Measurements from ENCODE around the gene SERPINB12. TPM values are rescaled to one million over a fixed set of nuclear protein-coding genes. Genes with fewer than 3 reads are reported as not detected.

SERPINB12 gene
- total and polyA plus RNA-seq, 10 of the 15 experiments (the other 5 are each of a cell fraction or from before 2014, with no cell fraction given): not detected

DNA sequence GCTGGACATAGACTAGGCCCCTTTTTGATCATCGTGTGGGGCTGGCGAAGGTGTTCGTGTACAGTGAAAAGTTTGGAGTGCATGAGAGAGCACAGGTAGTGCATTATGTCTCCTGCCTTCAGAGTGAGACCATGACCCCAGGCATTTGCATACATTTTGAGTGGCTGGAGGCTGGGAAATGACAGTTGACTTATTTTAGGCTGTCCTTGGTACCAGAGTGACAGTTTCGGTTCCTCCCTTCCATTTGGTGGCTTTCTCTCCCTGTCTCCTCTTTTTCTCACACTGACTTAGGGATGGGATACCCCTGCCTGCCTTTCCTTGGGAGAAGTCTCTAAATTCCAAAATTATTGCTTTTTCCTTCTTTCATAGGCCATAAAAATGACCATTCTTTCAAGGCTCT, 20.1 kb downstream of the SERPINB12 start (continued):
- TF ChIP-seq BACH1 (IDR thresholded peaks at IDR 0.05; ENCODE audit: borderline replicate concordance): no peak
- TF ChIP-seq RFX5 (IDR thresholded peaks at IDR 0.05; ENCODE audit: low read depth, low read length): no peak
- no peak for TF ChIP-seq KAT2A (conservative IDR thresholded peaks at IDR 0.05; ENCODE audit: control insufficient read depth, low read depth, low read length)
- TF ChIP-seq TARDBP (IDR thresholded peaks at IDR 0.05; ENCODE audit: borderline replicate concordance): no peak
- no peak for TF ChIP-seq ZNF217 (IDR thresholded peaks at IDR 0.05)
- TF ChIP-seq NRF1 (conservative IDR thresholded peaks at IDR 0.05; ENCODE audit: low read depth, low read length): no peak
- TF ChIP-seq GABPA (IDR thresholded peaks at IDR 0.05; ENCODE audit: low read depth): no peak
- TF ChIP-seq HDAC2 (IDR thresholded peaks at IDR 0.05): no peak

DNA sequence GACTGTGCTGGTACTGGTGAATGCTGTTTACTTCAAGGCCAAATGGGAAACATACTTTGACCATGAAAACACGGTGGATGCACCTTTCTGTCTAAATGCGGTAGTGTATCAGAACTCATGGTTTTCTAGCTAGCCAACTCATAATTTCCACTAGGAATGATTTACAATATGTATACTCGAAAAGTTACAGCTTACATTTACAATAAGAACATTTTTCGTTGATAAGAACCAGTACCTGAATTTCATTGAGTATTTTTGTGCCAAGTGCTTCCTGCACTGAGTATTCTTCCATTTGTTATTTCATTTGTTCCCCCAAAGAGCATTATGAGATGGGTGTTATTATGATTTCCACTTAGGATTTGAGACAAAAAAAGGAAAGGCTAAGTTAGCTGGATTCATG, 21.9 kb downstream of the SERPINB12 start:
- no TSS peak for BruUV-seq (replicated peaks)
- intact Hi-C loops (cut with micrococcal nuclease; ENCODE audit: unreplicated experiment): no loop called here
- POLR2A ChIA-PET: no interaction called here
- H3K36me3 ChIP-seq (ENCODE audit: control insufficient read depth in 2 of 2, insufficient read depth in 2 of 2, low read length in 1 of 2): no peaks in the 10 kb centered on the region
- in situ Hi-C loops (cut with MboI): no loop called here
- H3K4me3 ChIP-seq: no peak overlapping the region
- SMC1A ChIA-PET (ENCODE audit: uncharacterized antibody, unreplicated experiment): interaction anchor here (0.5 to 2.6 kb wide), 3 partner anchors 14 to 240 kb away, joined by 3 to 8 read pairs (median 3); no protein-coding TSS in a partner anchor
- no peak overlapping the region for H3K9ac ChIP-seq (ENCODE audit: control insufficient read depth, insufficient read depth, low read length)
- no peak overlapping the region for H2AFZ ChIP-seq (ENCODE audit: control insufficient read depth, low read depth, low read length)
- ATAC-seq (no peak), DNase-seq (ENCODE audit: low read depth, low spot score) (no peak), FAIRE-seq (no peak)
- no peak overlapping the region for H3K4me2 ChIP-seq (ENCODE audit: control insufficient read depth, insufficient read depth)
- H4K20me1 ChIP-seq (ENCODE audit: control insufficient read depth, insufficient read depth): no peaks in the 10 kb centered on the region
- H3K79me2 ChIP-seq (ENCODE audit: control insufficient read depth, insufficient read depth, low read length): no peaks in the 10 kb centered on the region
- no peak overlapping the region for H3K27ac ChIP-seq (ENCODE audit: control insufficient read depth, insufficient read depth)
- no peak for TF ChIP-seq TARDBP (IDR thresholded peaks at IDR 0.05; ENCODE audit: borderline replicate concordance)
- TF ChIP-seq NBN (IDR thresholded peaks at IDR 0.05): no peak
- no peak for TF ChIP-seq SMC3 (IDR thresholded peaks at IDR 0.05; ENCODE audit: borderline replicate concordance, low read length)
- no peak for TF ChIP-seq ZNF207 (IDR thresholded peaks at IDR 0.05; ENCODE audit: borderline replicate concordance)
- TF ChIP-seq NRF1 (conservative IDR thresholded peaks at IDR 0.05; ENCODE audit: low read depth, low read length): no peak
- no peak for TF ChIP-seq CHD4 (IDR thresholded peaks at IDR 0.05)
- TF ChIP-seq, protein P1, sequence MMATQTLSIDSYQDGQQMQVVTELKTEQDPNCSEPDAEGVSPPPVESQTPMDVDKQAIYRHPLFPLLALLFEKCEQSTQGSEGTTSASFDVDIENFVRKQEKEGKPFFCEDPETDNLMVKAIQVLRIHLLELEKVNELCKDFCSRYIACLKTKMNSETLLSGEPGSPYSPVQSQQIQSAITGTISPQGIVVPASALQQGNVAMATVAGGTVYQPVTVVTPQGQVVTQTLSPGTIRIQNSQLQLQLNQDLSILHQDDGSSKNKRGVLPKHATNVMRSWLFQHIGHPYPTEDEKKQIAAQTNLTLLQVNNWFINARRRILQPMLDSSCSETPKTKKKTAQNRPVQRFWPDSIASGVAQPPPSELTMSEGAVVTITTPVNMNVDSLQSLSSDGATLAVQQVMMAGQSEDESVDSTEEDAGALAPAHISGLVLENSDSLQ (IDR thresholded peaks at IDR 0.05): no peak
- no peak for TF ChIP-seq LARP7 (IDR thresholded peaks at IDR 0.05)
- no peak for TF ChIP-seq ZZZ3 (IDR thresholded peaks at IDR 0.05; ENCODE audit: control insufficient read depth, insufficient read length, low read depth)
- no peak for TF ChIP-seq ESRRA (IDR thresholded peaks at IDR 0.05; ENCODE audit: low read length)
- TF ChIP-seq JUND (IDR thresholded peaks at IDR 0.05; ENCODE audit: low read depth, low read length): no peak
- no peak for TF ChIP-seq BHLHE40 (IDR thresholded peaks at IDR 0.05; ENCODE audit: borderline replicate concordance in 1 of 2, low read depth in 2 of 2, low read length in 1 of 2)
- peaks cover 10% of the 10 kb centered on the region for H3K4me1 ChIP-seq (ENCODE audit: control insufficient read depth, insufficient read depth, low read length)
- no peaks in the 10 kb centered on the region for H3K9me3 ChIP-seq (replicated peaks; ENCODE audit: control insufficient read depth, insufficient read depth, low read length)
- CTCF ChIA-PET: interaction anchor here (2.9 to 5.7 kb wide), 2 partner anchors 14 to 45 kb away, joined by 15 to 26 read pairs; no protein-coding TSS in a partner anchor
- RAD21 ChIA-PET (ENCODE audit: unreplicated experiment): interaction anchor here (0.9 to 1.7 kb wide), 2 partner anchors 14 to 45 kb away, joined by 4 to 5 read pairs; no protein-coding TSS in a partner anchor
- 25% methylated on average over 4 of the region's 4 CpGs for WGBS (ENCODE audit: insufficient coverage, insufficient replicate concordance, low lambda C conversion rate, missing lambda C conversion rate)
- peaks cover 0 to 5% of the 10 kb centered on the region in 2 experiments; a peak in 2 of 4 replicates for H3K27me3 ChIP-seq (replicated peaks in 1 of 2; ENCODE audit: control insufficient read depth in 2 of 2, insufficient read depth in 2 of 2, low read length in 1 of 2)

Measured in GM12878 (cell line).